Left colon (tissue), 2 donors: ENCODE data around the gene QSOX2. TPM values are rescaled to one million over a fixed set of nuclear protein-coding genes. Genes with fewer than 3 reads are reported as not detected.

Experiments used
- ATAC-seq: fragments of 200-7000 bp; cut with Tn5 transposase; one replicate; pipeline ENCODE4 v1.9.1; 2020; ENCODE audit warnings: mild to moderate bottlenecking, moderate library complexity
- DNase-seq, 2 donors: peaks; one replicate each; pipeline ENCODE4 v3.0.0-alpha.2; 2020
- intact Hi-C, 2 donors: fragments of 100-400 bp; cut with DNase I in 1 of 2; cut with micrococcal nuclease in 1 of 2; formaldehyde crosslinking; loops; one replicate each; pipeline versions ENCODE4 v1.11.2 to v1.14.0; 2022; cut with DNase I, micrococcal nuclease
- total RNA-seq, 2 donors: library from RNA; stranded (reverse); fragmentation: NEBNext Ultra II Directional; extraction: Animal tissue kit (Norgen Biotek cat#: 25700); gene quantifications; one replicate each; pipeline ENCODE4 v1.2.1, GENCODE V29; 2021
- donor health status: DM: no; HTN: no; CAD: no.
- donor health status: DM: yes; HTN: yes; CAD: no.

The QSOX2 gene
- total RNA-seq, 2 donors from 2014 or later = 6.1 to 7.4 TPM

- ATAC-seq (no peak), DNase-seq (no peak)
- intact Hi-C loops = no loop called here
These were observed 57.7 kb downstream of the QSOX2 start for GRCh38 chr9:136187683-136188586.

- DNase-seq = no peak
- intact Hi-C loops = no loop called here
- no peak for ATAC-seq
These were observed 58.4 kb downstream of the QSOX2 start for GRCh38 chr9:136187197-136187596.

DNA sequence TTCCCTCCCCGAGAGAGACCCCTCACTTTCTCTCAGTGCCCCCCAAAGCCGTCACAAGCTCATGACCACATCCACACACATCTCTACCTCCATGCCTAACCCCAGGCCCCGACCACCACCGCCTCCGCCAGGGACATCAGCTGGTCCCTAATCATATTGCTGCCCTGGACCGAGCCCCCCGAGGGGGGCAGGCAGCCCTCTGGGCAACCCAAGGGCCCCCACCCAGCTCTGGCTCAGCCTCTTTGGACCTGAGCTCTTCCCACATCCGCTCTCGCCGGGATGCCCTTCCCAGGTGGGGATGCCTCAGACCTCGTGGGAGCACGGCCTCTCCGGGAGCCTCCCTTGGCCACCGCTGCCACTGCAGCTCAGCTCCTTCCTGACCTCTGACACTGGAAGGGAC lies 59.2 kb downstream of the QSOX2 start:
- no peak for ATAC-seq
- no peak for DNase-seq
- intact Hi-C loops = no loop called here

- DNase-seq = no peak
- intact Hi-C loops = no loop called here
These were observed 59.8 kb downstream of the QSOX2 start for GRCh38 chr9:136185596-136186366.

GRCh38 chr9:136185066-136185465 lies 60.5 kb downstream of the QSOX2 start:
- ATAC-seq (no peak), DNase-seq (no peak)
- intact Hi-C loops = no loop called here

More at GRCh38 chr9:136185596-136186366, 59.8 kb downstream of the QSOX2 start:
- ATAC-seq = no peak

DNA sequence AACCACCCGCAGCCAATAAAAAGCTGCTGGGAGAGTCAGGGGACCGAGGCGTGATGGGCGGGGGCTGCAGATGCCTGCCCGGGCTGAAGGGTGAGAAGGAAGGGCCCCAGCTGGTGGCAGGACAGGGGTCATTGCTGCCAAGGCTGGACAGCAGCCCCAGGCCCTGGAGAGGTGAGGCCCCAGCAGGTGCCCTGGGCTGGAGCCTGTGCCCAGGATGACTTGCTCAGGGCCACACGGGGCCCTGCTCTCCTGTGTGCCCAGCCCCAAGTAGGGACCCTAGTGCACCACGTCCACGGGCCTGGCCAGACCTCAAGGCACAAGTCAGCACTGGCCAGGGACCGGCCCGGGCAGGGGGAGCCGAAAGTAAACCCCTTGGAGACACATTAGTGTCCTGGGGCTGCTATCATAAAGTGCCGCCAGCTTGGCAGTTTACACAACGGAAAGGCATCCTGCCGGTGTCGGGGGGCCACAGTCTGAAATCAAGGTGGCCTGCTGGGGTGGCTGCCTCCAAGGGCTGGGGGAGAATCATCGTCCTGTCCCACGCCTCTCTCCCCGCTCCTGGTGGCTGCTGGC lies 62.7 kb downstream of the QSOX2 start:
- DNase-seq (no peak), ATAC-seq (no peak)
- intact Hi-C loops = no loop called here

DNA sequence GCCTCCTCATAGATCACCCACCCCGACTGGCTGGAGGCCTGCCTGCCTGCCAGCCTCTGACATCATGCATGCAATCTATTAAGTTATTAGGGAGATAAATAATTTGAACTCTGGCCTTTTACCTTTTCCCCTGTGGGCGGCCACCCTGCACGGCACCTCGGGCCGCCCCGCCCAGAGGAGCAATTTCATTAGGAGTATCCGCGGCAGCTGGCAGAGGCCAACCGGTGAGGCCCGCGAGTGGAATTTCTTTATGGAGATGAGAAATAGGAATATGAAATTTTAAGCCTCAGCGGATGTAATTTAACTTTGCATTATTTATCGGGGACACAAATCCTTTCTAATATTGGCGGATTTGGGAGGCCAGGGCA lies 63.2 kb downstream of the QSOX2 start:
- no peak for DNase-seq
- intact Hi-C loops = no loop called here
- no peak for ATAC-seq

DNA sequence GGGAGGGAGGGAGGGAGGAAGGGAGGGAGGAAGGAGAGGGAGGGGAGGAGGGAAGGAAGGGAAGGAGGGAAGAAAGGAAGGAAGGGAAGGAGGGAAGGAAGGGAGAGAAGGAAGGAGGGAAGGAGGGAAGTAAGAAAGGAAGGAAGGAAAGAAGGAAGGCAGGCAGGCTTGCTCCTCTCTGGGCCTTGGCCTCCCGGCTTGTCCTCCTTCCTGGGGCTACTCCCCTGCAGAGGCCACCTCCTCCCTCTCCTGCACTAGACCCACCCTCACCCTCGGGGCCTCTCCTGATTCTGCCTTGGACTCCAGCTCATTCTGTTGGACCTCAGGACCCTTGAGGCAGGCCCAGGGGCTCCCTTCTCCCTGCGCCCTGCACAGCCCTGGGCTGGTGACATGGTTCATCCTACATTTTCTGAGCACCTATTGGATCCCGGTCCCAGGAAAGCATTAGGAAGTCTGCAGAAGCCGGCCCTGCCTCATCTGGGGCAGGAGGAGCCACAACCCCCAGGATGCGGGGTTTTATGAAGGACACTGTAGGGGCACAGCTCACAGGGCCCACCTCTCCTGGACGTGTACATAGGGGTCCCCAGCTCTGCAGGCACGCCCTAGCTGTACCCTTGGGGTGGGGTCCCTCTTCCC lies 63.7 kb downstream of the QSOX2 start:
- DNase-seq (no peak), ATAC-seq (no peak)
- intact Hi-C loops = no loop called here

GRCh38 chr9:136180586-136180985 lies 65.0 kb downstream of the QSOX2 start:
- DNase-seq = no peak
- no peak for ATAC-seq
- intact Hi-C loops = no loop called here

GRCh38 chr9:136179761-136180160 lies 65.9 kb downstream of the QSOX2 start:
- no peak for DNase-seq
- no peak for ATAC-seq
- intact Hi-C loops = no loop called here

DNA sequence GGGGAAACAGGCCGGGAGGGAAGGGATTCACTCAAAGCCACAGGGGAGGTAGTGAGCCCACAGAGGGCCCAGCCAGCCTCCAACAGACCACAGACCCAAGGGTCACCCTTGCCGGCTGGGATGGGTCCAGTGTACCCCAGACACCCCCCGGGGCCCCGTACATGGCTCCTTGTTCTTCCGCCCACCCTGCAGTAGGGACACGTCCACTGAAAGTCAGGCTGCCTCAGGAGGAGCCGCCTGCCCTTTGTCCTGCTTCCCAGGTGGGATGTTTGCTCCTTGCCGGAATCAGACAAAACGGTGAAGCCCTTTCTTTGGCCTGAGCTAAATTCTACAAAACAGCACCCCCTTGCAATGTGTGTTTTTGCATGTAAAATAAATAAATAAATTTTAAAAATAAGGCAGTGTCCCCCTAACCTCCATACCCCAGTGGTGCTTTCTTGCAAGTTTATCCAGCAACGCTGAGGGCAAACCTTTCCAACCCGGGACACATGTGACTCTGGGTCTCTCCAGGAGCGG lies 66.5 kb downstream of the QSOX2 start:
- intact Hi-C loops = no loop called here
- ATAC-seq (no peak), DNase-seq (no peak)

- DNase-seq (no peak), ATAC-seq (no peak)
- intact Hi-C loops = no loop called here
These were observed 66.9 kb downstream of the QSOX2 start for GRCh38 chr9:136178773-136179075.

DNA sequence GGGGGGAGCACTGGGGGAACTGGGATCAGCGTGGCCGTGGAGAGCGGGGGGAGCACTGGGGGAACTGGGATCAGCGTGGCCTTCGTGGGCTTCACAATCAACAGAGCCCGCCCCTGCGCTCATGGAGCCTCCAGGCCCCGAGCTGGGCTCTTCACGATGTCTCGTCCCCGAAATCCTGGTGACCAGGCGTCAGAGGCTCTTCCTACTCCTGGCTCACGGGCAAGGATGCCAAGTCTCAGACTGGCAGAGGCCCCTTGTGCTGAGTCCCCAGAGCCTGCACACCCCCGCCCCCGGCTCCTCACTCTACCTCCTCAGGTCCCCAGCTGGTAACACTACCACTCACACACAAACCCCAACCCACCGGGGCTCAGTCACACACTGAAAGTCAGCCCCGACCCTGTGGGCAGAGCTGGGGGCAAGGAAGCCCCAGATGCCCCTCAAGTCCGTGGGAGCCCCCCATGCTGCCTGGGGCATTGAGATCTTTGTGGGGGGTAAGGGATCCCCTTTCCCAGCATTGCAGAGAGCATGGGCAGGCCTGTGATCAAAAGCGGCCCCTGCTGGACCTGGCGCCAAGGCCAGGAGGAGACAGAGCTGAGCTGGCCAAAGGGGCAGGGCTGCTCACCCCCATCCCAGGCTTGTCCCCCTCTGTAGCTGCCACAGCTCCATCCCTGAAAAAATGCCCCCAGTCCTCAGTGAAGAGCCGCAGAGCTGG lies 67.4 kb downstream of the QSOX2 start:
- ATAC-seq (no peak), DNase-seq (no peak)
- intact Hi-C loops = no loop called here

DNA sequence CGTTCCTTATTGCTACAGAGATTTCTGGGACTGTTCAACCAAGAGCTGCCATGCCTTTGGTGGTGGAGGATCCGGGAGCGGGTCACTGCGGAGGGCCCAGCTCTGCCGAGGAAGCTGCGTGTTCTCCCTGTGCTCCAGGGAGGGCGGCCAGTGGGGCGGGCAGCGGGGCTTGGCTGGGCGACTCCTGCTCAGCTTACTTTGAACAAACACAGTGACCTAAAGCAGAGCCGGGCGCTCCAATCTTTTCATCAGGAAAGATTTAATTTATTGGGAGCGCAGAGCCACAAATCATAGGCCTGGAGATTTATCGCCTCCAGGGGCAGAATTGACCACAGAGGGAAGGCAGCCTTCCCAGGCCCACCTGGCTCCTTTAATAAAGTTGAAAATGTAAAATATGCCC lies 68.4 kb downstream of the QSOX2 start:
- DNase-seq = no peak
- ATAC-seq = no peak
- intact Hi-C loops = no loop called here

- no peak for DNase-seq
- no peak for ATAC-seq
- intact Hi-C loops = no loop called here
These were observed 69.9 kb downstream of the QSOX2 start for GRCh38 chr9:136175616-136176197.

GRCh38 chr9:136174779-136175615 lies 70.6 kb downstream of the QSOX2 start:
- DNase-seq (no peak), ATAC-seq (no peak)
- intact Hi-C loops = no loop called here

- ATAC-seq (no peak), DNase-seq (no peak)
- intact Hi-C loops = no loop called here
These were observed 71.8 kb downstream of the QSOX2 start for GRCh38 chr9:136173648-136174290.
